T-helper 1 cell (primary cell): ENCODE data around the gene CGB8.
A peak's percentile ranks its signal among the peaks of the same experiment; 100 is the strongest.
"Not testable (repeated sequence)": the region's sequence is repeated elsewhere in the genome, so short reads cannot be mapped to it uniquely, and the experiment has no call there.

Source experiments
- DNase-seq, 5 donors: peaks; one replicate each; pipeline ENCODE4 v3.0.0-alpha.2; 2012 to 2020

Gene CGB8

DNA sequence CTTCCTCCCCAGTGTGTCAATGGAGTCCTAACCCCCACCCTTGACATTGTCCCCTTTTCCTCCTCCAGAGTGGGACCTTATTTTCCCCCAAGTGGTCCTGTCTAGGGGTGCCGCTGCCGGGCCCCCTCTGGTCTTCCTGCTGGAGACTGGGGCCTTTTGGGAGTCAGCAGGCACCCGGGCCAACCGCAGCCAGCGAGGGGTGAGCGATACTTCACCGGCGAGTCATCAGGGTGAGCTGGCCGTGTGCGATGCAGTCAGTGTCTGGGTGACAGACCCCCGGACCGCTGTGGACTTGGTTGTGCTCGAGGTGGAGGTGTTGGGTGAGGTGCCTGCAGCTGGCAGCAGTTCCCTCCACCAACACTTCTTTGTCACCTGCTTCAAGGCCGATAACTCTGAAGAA, 19.2 kb downstream of the CGB8 start:
- DNase-seq, result not testable (repeated sequence)

- not testable (repeated sequence) for DNase-seq
These were observed 20.2 kb downstream of the CGB8 start for GRCh38 chr19:49028686-49029085.

- not testable (repeated sequence) for DNase-seq
These were observed 23.3 kb downstream of the CGB8 start for GRCh38 chr19:49025599-49025998.

- not testable (repeated sequence) for DNase-seq
These were observed 23.8 kb downstream of the CGB8 start for GRCh38 chr19:49025088-49025487.

DNA sequence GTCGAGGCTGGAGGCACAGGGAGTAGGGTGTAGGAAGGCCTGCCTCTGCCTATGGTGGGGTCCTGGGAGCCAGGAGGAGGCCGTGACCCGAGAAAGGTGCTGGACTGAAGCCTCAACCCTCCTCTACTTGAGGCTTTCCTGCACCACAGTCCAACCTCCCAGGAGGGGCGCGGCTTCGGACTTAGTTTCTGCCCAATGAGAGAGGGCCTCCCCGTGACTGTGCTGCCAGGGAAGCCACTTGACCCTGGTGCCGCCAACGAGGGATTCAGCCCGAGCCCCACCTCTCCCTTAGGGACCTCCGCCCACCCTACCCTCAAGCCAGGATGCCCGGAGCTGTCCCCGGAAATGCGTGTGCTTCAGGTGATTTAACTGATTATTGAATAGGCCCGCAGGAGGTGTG, 24.7 kb downstream of the CGB8 start, which contains the start of gene CGB3:
Gene CGB3 (minus strand): TSS at position 101 of the 400 bp plus-strand sequence. CDS start 362 bp downstream, outside the sequence.
- not testable (repeated sequence) for DNase-seq

GRCh38 chr19:49022116-49022515, 26.8 kb downstream of the CGB8 start:
- no peak for DNase-seq

DNA sequence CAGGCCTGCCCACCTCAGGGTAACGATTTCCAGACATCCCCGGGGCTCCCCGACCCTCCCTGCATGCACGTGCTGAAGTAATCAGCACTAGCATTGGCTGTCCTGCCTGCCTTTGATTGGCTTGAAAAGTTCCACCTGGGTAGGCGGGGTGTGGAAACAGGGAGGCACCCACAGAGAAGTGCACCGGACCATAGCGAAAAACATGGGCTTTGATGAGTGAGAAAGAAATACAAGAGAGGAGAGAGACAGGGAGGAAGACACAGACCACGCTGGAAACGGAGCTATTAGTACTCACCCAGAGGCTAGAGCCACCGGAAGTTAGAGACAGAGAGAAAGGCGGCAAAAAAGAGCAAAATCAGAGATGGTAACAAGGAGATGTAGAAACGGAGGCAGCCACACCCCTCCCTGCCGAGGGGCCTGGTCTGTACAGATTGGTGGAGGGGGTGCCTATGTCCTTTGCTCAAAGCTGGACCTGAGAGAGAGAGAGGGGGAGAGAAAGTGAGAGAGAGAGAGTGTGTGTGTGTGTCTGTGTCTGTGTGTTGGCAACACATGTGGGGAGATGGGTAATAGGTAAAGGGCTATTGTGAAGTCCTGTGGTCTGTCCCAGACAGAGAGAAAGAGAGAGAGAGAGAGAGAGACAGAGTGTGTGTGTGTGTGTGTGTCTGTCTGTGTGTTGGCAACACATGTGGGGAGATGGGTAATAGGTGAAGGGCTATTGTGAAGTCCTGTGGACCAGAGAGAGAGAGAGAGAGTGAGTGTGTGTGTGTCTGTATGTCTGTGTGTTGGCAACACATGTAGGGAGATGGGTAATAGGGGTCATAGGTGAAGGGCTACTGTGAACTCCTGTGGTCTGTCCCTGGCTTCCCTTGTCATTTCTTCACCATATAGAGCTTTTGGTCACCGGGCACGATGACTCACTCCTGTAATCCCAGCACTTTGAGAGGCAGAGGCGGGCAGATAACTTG, 27.7 kb downstream of the CGB8 start:
- no peak for DNase-seq

DNA sequence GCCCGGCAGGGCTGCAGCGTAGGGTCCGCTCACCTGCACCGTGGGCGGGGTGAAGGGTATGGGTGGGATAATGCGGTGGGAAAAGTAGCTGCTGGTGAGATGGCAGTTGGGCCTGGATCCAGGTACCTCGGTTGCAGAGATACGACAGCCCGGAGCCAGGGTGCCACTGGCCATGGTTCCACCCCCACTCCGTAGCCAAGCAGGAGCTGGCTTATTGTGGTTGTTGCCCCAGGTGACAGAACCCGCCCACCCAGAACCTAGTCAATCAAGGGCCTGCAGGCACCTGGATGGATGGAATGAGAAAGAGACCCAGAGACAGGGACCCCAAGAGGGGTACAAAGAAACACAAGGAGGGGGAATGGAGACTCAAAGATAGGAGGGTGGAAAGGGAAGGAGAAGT, 28.6 kb downstream of the CGB8 start:
- no peak for DNase-seq

- peak; percentile 41 to 60 (median 51) for DNase-seq
These were observed 29.5 kb downstream of the CGB8 start for GRCh38 chr19:49019242-49019932.

DNA sequence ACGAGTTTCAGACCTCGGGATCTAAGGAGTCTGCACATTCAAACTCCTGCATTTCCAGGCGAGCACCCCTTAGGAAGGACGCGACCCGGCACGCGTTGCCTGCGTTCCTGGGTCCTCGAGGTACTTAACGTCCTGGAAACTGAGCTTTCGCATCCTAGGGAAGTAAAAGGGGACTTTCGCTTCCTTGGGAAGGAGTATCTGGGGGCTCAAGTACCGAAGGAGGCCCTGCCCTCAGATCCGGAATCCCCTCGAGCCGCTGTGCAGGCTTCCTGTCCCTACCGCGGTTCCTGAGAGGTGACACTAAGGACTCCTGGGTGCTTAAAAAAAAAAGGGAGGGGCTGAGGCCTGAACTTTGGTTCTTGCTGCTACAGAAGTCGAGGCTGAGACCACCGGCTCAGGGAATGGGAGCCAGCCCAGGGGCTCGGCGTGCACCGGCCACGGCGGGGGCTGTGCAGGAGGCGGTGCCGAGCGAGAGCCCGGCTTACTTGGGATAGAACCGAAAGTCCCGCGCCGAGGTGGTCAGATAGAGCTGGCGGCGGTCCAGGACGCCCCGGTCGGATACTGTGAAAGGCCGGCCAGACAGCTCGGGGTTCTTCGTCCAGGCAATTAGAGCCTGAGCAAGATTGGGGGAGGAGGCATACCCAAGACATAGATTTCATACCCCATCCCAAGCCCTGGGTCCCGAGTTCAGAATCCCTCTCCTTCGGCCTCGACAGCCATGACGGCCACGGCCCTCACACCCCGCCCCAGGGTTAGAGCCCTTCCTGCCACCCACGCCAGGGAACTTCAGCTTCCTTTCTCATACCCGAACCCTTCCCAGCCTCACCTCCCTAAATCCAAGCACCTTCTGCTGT, 30.3 kb downstream of the CGB8 start:
- not testable (repeated sequence) for DNase-seq

DNA sequence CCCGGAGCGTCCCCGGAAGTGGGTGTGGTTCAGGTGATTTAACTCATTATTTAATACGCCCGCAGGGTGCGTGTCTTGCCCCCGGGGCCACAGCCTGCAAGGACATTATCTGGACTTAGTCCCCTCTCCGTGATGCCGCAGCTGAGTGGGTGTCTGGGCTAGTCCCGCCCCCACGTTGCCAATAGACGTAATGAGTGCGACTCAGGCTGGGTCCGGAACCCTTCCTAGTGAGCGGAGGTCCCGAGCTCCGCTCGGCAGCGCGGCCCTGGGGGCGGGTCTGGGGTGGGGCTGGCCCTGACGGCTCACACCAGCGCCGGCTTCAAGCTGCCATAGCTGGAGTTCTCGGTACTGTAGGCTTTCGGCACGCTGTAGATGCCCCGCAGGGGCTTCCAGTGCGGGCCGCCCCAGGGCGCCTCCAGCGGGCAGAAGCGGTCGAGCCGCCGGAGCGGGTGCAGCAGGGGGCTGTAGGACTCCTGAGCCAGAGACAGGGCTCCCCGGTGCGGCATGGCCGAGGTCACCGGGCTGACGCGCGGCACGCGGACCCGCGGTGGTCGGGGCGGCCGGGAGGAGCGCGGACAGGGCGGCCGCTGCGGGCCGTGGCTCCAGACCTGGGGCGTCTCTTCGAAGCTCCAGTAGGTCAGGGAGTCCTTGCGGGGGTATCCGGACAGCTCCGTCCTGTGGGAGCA, 31.1 kb downstream of the CGB8 start:
- peak; percentile 42 to 61 (median 56) for DNase-seq

- no peak for DNase-seq
These were observed 31.8 kb downstream of the CGB8 start, which contains the start of gene LHB for GRCh38 chr19:49017041-49017665. LHB (minus strand) TSS chr19:49017091; CDS start chr19:49017081, 10 bp downstream.

DNA sequence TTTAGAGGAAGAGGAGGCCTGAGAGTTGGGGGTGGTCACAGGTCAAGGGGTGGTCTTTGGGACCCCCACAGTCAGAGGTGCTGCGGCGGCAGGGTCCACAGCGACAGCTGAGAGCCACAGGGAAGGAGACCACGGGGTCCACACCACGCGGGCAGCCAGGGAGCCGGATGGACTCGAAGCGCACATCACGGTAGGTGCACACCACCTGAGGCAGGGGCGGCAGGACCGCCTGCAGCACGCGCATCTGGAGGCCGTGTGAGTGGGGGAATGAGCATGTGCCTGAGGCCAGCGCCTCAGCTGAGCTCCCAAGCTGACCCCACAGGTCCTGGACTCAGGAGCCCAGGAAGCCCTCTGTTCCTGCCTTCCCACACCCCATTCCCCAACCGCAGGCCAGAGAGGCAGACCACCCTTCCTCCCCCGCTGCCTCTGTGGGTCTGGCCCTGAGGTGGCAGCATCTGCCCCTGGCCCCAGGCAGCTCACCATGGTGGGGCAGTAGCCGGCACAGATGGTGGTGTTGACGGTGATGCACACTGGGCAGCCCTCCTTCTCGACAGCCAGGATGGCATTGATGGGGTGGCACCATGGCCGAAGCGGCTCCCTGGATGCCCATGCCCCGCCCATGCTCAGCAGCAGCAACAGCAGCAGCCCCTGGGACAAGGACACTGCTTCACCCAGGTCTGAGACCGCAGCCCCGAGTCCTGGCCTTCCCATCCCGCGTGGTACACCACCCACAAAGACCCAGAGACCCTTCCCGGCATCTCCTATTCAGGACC, 32.7 kb downstream of the CGB8 start:
- DNase-seq, result no peak

DNA sequence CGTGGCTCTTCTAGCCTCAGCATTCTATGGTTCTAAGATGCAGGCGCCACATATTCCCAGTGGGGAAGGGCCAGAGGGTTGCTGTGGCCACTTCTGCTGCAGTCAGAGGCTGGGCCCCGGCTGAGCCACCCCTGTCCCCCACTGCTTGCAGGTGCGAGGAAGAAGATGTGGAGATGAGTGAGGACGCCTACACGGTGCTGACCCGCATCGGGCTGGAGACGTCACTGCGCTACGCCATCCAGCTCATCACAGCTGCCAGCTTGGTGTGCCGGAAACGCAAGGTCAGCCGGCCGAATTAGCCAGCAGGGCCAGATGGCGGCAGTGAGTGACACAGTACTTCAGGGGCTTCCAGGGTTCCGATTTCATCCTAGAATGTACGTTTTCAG, 34.0 kb downstream of the CGB8 start:
- no peak for DNase-seq

GRCh38 chr19:49014123-49014869, 34.6 kb downstream of the CGB8 start:
- no peak for DNase-seq

GRCh38 chr19:49011194-49011593, 37.7 kb downstream of the CGB8 start:
- no peak for DNase-seq

- DNase-seq, result no peak
These were observed 38.5 kb downstream of the CGB8 start for GRCh38 chr19:49010453-49010852.

DNA sequence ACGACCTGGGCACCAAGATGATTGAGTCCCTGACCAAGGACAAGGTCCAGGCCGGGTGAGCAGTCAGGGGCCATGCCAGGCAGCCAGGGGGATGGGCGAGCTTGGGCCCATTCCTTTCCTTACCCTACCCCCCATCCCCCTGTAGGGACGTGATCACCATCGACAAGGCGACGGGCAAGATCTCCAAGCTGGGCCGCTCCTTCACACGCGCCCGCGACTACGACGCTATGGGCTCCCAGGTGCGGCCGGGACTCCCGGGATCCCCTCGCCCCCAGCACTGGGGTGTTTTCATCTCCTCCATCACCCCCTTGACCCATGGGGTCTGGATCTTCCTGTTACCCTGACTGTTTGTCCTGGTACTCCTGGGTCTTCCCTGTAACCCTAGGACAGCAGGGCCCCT, 39.1 kb downstream of the CGB8 start:
- no peak for DNase-seq

- no peak for DNase-seq
These were observed 42.0 kb downstream of the CGB8 start for GRCh38 chr19:49006905-49007304.
